Measurements from ENCODE around the gene NLRC3.

GRCh38 chr16:3554351-3554928, 22.8 kb downstream of the NLRC3 start:
- no peak for TF ChIP-seq CTCF (IDR thresholded peaks at IDR 0.05)
- no peak for TF ChIP-seq POLR2A (IDR thresholded peaks at IDR 0.05)

Data from uterus (tissue), 2 donors.